HUDEP-2 (cell line): Measurements from ENCODE around the gene DAZ4.
"Not testable (repeated sequence)": the region's sequence is repeated elsewhere in the genome, so short reads cannot be mapped to it uniquely, and the experiment has no call there.

Experiments
- DNase-seq, 76 experiments: peaks; one replicate each; lab custom pipeline; 2025; ENCODE audit not compliant: unreplicated experiment in 76 of 76; lab: John Stamatoyannopoulos, UW

Gene DAZ4, protein sequence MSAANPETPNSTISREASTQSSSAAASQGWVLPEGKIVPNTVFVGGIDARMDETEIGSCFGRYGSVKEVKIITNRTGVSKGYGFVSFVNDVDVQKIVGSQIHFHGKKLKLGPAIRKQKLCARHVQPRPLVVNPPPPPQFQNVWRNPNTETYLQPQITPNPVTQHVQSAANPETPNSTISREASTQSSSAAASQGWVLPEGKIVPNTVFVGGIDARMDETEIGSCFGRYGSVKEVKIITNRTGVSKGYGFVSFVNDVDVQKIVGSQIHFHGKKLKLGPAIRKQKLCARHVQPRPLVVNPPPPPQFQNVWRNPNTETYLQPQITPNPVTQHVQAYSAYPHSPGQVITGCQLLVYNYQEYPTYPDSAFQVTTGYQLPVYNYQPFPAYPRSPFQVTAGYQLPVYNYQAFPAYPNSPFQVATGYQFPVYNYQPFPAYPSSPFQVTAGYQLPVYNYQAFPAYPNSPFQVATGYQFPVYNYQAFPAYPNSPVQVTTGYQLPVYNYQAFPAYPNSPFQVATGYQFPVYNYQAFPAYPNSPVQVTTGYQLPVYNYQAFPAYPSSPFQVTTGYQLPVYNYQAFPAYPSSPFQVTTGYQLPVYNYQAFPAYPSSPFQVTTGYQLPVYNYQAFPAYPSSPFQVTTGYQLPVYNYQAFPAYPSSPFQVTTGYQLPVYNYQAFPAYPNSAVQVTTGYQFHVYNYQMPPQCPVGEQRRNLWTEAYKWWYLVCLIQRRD

DNA sequence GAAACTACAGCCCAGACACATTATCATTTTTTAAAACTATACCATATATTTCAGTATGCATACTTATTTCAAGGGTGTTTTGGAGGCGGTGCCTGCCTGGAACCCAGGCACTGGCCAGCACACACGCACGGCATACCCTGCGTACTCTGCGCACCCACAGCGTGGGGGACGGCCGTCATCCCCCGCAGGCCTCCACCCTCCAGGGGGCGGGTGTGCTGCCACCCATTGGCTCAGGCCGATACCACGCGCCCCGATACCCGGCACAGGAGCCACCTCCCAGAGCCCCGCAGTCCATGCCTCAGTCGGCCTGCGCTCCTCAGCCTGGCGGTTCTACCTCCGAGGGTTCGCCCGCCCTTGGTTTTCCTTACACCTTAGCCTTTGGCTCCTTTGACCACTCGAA lies at the start of gene DAZ4:
Gene DAZ4, plus strand, starts transcription at position 301 of the 400 bp plus-strand sequence. CDS start 208 bp downstream, outside the sequence.
- DNase-seq, result not testable (repeated sequence)

- DNase-seq, result not testable (repeated sequence)
Observed at GRCh38 chrY:24813293-24813692, 20.4 kb upstream of the DAZ4 start, which contains the start of gene DAZ3. Gene DAZ3, minus strand, starts transcription at chrY:24813393. Its CDS starts 208 bp downstream, at chrY:24813185.

- not testable (repeated sequence) for DNase-seq
Observed at GRCh38 chrY:24821836-24822235, 11.9 kb upstream of the DAZ4 start.

GRCh38 chrY:24824184-24824879 lies 9.4 kb upstream of the DAZ4 start:
- not testable (repeated sequence) for DNase-seq

DNA sequence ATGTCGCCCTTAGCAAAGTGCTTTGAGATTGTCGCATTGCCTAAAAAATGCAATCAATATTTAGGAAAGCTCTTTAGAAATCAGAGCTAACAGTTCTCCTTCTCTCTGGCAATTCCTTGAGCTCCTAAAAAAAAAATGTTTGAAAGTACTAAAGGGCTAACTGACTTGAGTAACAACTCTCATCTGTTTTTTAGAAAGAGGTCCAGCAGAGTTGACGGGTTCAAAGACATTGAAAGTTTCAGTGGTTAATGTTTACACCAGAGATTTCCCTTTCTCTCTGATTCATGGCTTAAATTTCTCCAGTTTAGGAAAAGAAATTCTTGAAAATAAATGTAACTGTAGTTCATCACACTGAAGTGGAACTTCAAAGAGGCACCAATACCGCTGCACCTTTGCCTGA lies 8.7 kb upstream of the DAZ4 start:
- not testable (repeated sequence) for DNase-seq
